Measurements from ENCODE around the gene ATOH8.
A peak's percentile ranks its signal among the peaks of the same experiment; 100 is the strongest.

ATOH8 gene

DNA sequence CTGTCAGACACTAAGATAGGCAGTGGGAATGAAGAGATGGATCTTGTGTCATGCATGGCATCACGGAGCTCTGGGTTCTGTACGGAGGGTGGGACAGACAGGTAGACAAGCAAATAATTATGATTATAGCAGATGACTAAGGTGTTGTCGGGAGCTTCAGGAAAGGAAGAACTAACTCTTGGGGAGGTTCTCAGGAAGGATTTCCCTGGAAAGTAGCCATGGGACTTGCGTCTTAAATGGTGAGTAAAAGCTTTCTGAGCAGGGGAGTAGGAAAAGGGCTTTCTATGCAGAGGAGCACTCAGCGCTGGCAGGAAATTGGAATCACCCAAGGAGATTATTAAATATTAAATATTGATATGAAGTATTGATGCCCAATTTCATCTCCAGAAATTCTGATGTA is 35.5 kb downstream of the ATOH8 start:
- DNase-seq (ENCODE audit: low spot score in 2 of 2) (no peak), ATAC-seq (no peak)
- no peaks in the 10 kb centered on the region for H3K36me3 Mint-ChIP-seq
- no peaks in the 10 kb centered on the region for H3K9me3 Mint-ChIP-seq
- H3K27ac Mint-ChIP-seq: no peak overlapping the region
- H3K4me1 Mint-ChIP-seq: peaks cover 10% of the 10 kb centered on the region
- no peak overlapping the region for H3K4me3 Mint-ChIP-seq

DNA sequence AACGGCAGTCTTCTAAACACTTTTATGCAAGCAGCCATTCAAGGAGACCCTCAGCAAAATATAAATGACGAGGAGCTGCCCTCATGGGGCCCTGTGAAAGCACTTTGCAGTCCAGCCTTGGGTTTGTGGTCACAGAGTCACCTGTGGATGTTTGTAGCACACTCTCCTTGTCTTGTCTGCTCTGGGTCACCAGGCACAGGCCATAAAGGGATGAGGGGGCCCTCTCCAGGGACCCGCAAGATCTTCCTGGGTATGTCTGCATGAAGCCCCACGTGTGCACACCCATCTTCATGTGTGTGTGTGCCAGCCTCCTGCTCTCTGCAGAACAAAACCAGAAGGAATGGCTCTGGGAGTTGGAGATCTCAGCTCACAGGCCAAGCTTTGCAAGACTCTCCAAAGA is 36.2 kb downstream of the ATOH8 start:
- peaks cover 10% of the 10 kb centered on the region for H3K4me1 Mint-ChIP-seq
- no peak for DNase-seq (ENCODE audit: low spot score in 2 of 2)

DNA sequence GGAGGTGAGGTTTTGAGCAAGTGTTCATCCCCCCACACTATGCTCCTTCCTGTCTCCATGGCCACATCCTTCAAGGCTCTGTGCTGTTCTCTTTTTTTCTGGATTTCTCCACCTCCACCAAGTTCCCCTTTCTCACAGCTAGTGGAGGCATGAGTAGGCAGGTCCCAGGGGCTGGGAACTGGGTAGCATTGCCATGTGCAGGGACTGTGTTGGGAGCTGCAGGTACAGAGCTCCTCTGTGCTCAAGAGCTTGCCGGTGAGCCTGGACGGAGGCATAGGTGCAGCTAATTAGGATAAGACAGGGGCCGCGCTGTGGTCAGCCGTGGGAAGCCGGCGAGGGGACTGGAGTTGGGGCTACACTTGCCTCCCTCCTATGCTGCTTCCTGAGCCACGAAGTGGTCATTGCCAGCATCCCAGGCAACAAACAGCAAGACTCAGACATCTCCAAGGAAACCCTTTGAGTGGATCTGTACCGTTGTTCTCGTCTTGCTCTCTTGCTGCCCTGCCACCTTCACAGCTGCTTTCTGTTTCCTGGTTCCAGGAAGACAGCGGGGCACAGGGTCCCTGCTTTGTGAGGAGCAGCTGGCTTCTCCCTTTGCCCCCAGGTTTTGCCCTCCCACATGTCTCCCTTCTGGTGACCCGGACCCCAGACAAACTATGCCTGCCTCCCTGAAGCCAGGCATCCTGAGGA is 36.9 kb downstream of the ATOH8 start:
- DNase-seq (ENCODE audit: low spot score in 2 of 2) (no peak), ATAC-seq (no peak)
- peaks cover 6% of the 10 kb centered on the region for H3K4me1 Mint-ChIP-seq
- no peaks in the 10 kb centered on the region for H3K9me3 Mint-ChIP-seq
- H3K36me3 Mint-ChIP-seq: no peaks in the 10 kb centered on the region
- H3K4me3 Mint-ChIP-seq: no peak overlapping the region
- no peak overlapping the region for H3K27ac Mint-ChIP-seq

More for the DNA sequence above, 36.2 kb downstream of the ATOH8 start:
- H3K27ac Mint-ChIP-seq: no peak overlapping the region
- H3K36me3 Mint-ChIP-seq: no peaks in the 10 kb centered on the region
- no peak for ATAC-seq
- no peaks in the 10 kb centered on the region for H3K9me3 Mint-ChIP-seq
- H3K4me3 Mint-ChIP-seq: no peak overlapping the region

DNA sequence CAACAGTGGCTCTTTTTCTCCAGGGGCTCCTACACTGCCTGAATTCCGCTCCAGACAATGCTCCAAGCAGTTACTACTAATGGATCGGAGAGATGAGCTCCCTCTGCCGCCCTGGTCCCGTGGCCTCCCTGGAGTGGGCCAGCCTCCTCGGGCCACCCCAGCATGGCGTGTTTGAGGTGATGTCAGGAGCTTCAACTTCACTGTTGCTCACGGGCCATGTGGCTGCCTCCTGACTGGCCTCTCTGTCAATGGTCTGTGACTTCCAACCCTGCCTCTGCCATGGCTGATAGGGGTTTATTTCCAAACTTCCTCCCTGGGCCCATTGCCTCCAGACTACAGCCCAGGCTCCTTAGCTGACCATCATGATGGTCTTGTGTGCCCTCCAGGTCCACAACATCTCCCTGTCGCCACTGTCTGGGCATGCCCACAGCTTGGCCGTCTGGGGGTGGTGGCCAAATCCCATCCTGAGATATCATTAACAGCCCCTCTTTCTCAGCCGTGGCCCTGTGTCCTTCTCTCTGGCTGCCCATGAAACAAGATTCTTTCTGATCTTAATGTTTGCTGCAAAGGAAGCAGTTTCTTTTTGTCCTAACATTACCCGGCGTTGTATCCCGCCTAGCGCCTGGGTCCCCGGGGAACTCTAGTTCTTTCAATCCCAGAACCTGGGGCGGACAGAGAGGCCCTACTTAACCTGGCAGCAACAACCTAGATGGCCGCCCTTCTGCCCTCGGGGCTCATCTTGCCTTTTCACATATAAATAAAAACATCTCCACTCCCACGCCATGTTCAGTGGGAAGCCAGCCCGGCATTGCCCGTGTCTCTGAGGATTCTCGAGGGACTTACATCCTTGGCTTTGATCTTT is 38.1 kb downstream of the ATOH8 start:
- H3K27ac Mint-ChIP-seq: no peak overlapping the region
- no peak overlapping the region for H3K4me3 Mint-ChIP-seq
- no peaks in the 10 kb centered on the region for H3K9me3 Mint-ChIP-seq
- H3K4me1 Mint-ChIP-seq: no peaks in the 10 kb centered on the region
- no peaks in the 10 kb centered on the region for H3K36me3 Mint-ChIP-seq
- no peak for ATAC-seq
- no peak for DNase-seq (ENCODE audit: low spot score in 2 of 2)

DNA sequence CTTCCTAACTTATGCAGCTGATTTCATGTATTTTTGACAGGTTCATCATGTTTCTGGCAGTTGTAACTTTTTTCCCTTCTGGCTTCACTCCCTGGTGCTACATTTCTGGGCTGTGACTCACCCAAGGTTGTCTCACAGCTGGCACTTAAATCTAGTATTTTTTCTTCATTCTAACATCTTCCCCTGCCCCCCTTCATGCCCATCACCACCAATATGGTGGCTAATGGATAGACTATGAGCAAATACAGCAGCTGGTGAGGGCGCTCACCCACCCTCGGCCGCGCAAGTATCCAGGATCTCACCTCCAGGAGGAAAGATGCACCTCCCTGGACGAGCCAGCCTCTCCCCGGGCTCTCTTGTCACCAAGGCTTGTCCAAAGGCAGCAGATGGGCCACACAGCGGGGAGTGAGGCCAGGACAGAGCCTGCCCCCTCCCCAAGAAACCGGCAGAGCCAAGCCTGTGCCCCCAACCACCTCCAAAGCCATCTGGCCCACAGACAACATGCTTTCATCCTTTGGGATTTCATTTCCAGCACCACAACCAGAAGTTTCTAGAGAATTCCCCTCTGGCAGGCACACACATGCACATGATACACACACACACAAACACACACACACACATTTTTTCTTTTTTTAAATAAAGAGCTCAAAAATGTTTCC is 39.1 kb downstream of the ATOH8 start:
- Mint-ChIP-seq H3K36me3 (no peaks in the 10 kb centered on the region), H3K27ac (peak overlapping the region; percentile 58), H3K4me1 (no peaks in the 10 kb centered on the region), H3K9me3 (no peaks in the 10 kb centered on the region), H3K4me3 (no peak overlapping the region)
- no peak for ATAC-seq
- DNase-seq (ENCODE audit: low spot score in 2 of 2): no peak

DNA sequence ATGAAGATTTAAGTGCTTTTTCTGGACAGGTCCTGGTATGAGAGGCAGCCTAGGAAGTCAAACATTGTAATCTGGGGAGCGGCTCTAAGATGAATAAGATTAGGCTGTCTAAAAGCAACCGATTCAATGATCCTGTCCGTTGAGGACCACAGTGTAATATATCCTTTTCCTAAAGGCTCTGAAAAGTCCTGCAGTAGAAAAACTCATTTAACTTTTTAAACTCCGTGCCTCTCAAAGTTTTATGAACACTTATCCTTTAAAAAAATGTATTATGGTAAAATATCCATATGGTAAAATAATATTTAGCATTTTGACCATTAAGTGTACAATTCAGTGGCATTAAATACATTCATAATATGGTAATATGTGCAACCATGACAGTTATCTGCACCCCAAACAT is 39.8 kb downstream of the ATOH8 start:
- DNase-seq (ENCODE audit: low spot score in 2 of 2) (no peak), ATAC-seq (no peak)
- Mint-ChIP-seq H3K9me3 (no peaks in the 10 kb centered on the region), H3K4me3 (no peak overlapping the region), H3K27ac (no peak overlapping the region), H3K36me3 (no peaks in the 10 kb centered on the region), H3K4me1 (no peaks in the 10 kb centered on the region)

DNA sequence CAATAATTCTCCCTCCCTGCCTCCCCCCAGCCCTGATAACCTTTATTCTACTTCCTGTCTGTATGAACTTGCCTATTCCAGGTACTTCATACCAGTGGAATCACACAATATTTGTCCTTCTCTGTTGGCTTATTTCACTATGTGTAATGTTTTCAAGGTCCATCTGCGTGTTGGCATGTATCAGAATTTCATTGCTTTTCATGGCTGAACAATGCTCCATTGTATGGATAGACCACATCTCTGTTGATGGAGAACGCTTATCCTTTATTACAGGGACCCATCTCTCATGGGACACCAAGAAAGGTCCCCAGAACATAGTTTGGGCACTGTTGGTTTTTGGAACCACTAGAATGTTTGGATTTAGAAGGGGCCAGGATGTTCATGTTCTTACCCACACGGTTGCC is 40.2 kb downstream of the ATOH8 start:
- Mint-ChIP-seq H3K9me3 (no peaks in the 10 kb centered on the region), H3K4me3 (no peak overlapping the region), H3K36me3 (no peaks in the 10 kb centered on the region), H3K4me1 (no peaks in the 10 kb centered on the region), H3K27ac (no peak overlapping the region)
- ATAC-seq: no peak
- no peak for DNase-seq (ENCODE audit: low spot score in 2 of 2)

DNA sequence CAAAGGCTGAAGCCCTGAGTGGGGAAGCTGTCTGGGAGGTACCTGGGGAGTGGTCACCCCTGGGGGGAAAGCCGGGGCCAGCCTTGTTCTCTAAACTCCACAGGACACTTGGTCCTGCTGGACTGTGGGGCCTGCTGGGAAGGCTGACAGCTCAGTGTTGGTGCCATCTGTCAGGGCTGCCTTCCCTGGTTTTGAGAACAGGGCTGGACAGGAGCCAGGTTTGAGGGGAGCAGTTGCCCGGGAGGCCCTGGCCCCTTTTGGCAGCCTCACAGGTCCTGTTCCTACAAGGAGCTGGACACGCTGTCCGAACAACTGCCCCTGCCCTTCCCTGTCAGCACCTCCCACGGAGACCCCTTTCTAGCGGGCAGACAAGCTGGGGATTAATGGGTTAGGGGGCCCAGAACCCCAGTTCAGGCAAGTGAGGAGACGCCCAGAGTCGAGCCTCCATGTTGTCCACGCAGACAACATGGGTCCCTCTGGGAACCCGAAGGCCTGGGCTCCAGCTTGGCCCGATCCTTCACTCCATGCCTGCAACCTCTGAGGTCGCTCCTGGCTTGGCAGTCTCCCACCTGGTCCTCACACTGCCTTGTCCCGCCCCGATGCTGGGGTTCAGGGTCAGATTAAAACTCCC is 40.8 kb downstream of the ATOH8 start:
- no peak overlapping the region for H3K4me3 Mint-ChIP-seq
- ATAC-seq (no peak), DNase-seq (ENCODE audit: low spot score in 2 of 2) (no peak)
- no peaks in the 10 kb centered on the region for H3K9me3 Mint-ChIP-seq
- no peaks in the 10 kb centered on the region for H3K36me3 Mint-ChIP-seq
- no peak overlapping the region for H3K27ac Mint-ChIP-seq
- peaks cover 3% of the 10 kb centered on the region for H3K4me1 Mint-ChIP-seq

DNA sequence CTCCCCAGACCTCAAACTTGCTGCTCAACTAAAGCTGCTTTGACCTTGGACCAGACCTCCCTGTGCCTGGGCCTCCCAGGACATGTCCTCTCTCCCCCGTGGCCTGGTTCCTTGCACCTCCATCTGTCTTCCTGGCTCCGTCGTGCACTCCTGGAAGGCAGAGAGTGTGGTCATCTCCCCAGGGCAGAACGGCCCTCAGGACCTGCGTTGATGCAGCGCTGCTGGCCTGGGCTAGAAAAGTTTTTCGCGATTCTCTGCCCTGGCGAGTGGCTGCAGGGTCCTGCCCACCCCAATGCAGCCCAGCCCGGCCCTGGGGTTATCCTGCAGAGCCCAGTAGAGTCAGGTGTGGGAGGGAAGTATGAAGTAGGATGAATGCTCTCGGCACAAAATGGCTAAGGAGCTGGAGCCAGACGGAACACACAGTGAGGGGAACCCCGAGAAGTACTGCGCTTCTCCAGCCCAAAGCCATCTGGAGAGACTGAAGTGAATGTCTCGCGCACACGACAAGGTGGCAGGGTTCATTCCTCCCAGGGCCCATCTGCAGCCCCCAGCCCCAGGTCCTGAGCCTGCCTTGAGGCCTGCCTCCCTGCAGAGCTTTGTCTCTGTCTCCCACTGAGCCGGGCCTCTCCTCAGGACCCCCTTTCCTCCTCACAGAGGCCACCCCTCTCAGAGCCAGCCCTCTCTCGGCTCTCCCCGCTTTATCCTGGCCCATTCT is 41.7 kb downstream of the ATOH8 start:
- Mint-ChIP-seq H3K36me3 (no peaks in the 10 kb centered on the region), H3K27ac (peak overlapping the region; percentile 63), H3K4me1 (peaks cover 6% of the 10 kb centered on the region), H3K4me3 (no peak overlapping the region), H3K9me3 (no peaks in the 10 kb centered on the region)
- ATAC-seq: peak; percentile 12
- DNase-seq (ENCODE audit: low spot score in 2 of 2): no peak

- H3K9me3 Mint-ChIP-seq: no peaks in the 10 kb centered on the region
- H3K27ac Mint-ChIP-seq: no peak overlapping the region
- peaks cover 6% of the 10 kb centered on the region for H3K4me1 Mint-ChIP-seq
- H3K4me3 Mint-ChIP-seq: no peak overlapping the region
- ATAC-seq (no peak), DNase-seq (ENCODE audit: low spot score in 2 of 2) (no peak)
- H3K36me3 Mint-ChIP-seq: no peaks in the 10 kb centered on the region
These were observed 42.2 kb downstream of the ATOH8 start for GRCh38 chr2:85796046-85796340.

DNA sequence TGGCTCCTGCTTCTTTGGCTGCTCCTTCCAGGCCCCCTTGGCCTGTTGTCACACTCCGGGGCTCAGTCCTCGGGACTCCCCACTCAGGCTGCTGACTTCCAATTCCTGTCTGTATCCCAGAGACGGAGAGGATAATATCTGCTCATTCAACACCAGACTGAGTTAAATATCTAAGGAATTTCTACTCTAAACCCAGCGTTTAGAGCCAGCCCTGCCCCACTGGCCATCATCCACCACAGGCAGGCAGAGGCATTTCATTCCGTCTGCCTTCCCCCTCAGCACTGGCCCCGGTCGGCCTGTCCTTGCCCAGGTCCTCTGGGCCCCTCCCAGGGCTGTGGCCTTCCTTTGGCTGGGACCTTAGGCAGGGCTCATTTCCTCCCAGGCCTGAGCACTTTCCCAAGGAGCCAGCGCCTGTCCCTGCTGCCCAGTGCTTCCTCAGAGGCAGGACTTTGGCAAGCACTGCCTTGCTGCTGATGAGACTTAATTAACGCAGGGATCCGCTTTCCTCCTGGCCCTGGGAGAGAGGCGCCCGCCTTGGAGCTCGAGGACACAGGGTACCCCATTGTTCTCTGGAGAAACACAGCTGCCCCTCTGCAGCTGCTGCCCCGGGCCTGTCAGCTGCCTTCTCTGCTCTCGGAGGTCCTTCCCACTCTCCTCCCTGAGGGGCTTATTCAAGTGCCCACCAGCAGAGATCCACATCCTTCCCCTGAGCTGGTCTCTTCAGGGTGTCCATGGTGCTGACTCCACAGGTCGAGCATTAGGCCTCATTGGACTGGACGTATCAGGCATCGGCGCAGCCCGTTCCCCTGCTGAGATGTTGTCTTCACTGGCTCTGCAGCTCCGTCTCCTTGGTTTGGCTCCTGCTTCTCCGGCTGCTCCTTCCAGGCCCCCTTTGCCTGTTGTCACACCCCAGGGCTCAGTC is 42.8 kb downstream of the ATOH8 start:
- ATAC-seq (no peak), DNase-seq (ENCODE audit: low spot score in 2 of 2) (no peak)
- H3K9me3 Mint-ChIP-seq: no peaks in the 10 kb centered on the region
- H3K27ac Mint-ChIP-seq: no peak overlapping the region
- H3K4me3 Mint-ChIP-seq: no peak overlapping the region
- peaks cover 6% of the 10 kb centered on the region for H3K4me1 Mint-ChIP-seq
- no peaks in the 10 kb centered on the region for H3K36me3 Mint-ChIP-seq

DNA sequence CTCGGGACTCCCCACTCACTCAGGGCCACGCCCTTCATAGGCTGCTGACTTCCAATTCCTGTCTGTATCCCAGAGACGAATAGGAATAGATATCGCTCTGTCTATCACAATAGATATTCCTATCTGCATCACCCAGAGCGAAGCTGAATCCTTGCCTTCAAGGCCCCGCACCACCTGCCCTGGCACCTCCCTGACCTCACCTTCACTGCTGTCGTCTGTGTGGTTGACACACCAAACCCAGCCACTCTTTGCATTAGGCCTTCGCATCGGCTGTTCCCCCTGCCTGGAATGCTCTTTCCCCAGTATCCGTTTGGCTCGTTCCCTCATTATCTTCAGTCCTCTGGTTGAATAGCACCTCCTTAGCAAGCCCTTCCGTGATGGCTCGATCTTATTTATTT is 43.5 kb downstream of the ATOH8 start:
- ATAC-seq: no peak
- no peak overlapping the region for H3K27ac Mint-ChIP-seq
- H3K36me3 Mint-ChIP-seq: no peaks in the 10 kb centered on the region
- no peak overlapping the region for H3K4me3 Mint-ChIP-seq
- DNase-seq (ENCODE audit: low spot score in 2 of 2): no peak
- no peaks in the 10 kb centered on the region for H3K9me3 Mint-ChIP-seq
- peaks cover 6% of the 10 kb centered on the region for H3K4me1 Mint-ChIP-seq

GRCh38 chr2:85797921-85798320 is 44.1 kb downstream of the ATOH8 start:
- DNase-seq (ENCODE audit: low spot score in 2 of 2): no peak
- peaks cover 6% of the 10 kb centered on the region for H3K4me1 Mint-ChIP-seq
- no peak for ATAC-seq
- H3K4me3 Mint-ChIP-seq: no peak overlapping the region
- no peaks in the 10 kb centered on the region for H3K9me3 Mint-ChIP-seq
- no peaks in the 10 kb centered on the region for H3K36me3 Mint-ChIP-seq
- H3K27ac Mint-ChIP-seq: no peak overlapping the region

- Mint-ChIP-seq H3K9me3 (no peaks in the 10 kb centered on the region), H3K27ac (no peak overlapping the region), H3K4me3 (no peak overlapping the region), H3K36me3 (no peaks in the 10 kb centered on the region), H3K4me1 (peaks cover 15% of the 10 kb centered on the region)
- peak; percentile 79 for ATAC-seq
- DNase-seq (ENCODE audit: low spot score in 2 of 2): no peak
These were observed 45.6 kb downstream of the ATOH8 start for GRCh38 chr2:85799215-85799956.
